ACC112 (cell line): ENCODE results near the gene TUBG1.
"Not testable (repeated sequence)": the region's sequence is repeated elsewhere in the genome, so short reads cannot be mapped to it uniquely, and the experiment has no call there.

Experiments used
- H2AFZ ChIP-seq: fragments of 200-600 bp; sonication (generic); one replicate; pipeline ENCODE4 v1.6.0; 2017; ENCODE audit warnings: antibody characterized with exemption, low read length; ENCODE audit not compliant: unreplicated experiment
- H3K27ac ChIP-seq: fragments of 200-600 bp; sonication (generic); 2 replicates; pipeline ENCODE4 v1.5.1; 2014; ENCODE audit warnings: low read depth, mild to moderate bottlenecking, antibody characterized with exemption, low read length, moderate library complexity
- H3K27me3 ChIP-seq: fragments of 200-600 bp; sonication (generic); 2 replicates; pipeline ENCODE4 v1.6.1; 2014; ENCODE audit warnings: mild to moderate bottlenecking, antibody characterized with exemption, low read length, moderate library complexity, mixed read lengths; ENCODE audit not compliant: insufficient read depth
- H3K36me3 ChIP-seq: fragments of 200-600 bp; sonication (generic); 2 replicates; pipeline ENCODE4 v1.6.1; 2016; ENCODE audit warnings: mild to moderate bottlenecking, antibody characterized with exemption, low read length, moderate library complexity, mixed read lengths; ENCODE audit not compliant: insufficient read depth
- H3K4me1 ChIP-seq: fragments of 200-600 bp; sonication (generic); one replicate; pipeline ENCODE4 v1.6.1; 2016; ENCODE audit warnings: low read length, mixed read lengths; ENCODE audit not compliant: insufficient read depth, unreplicated experiment, control insufficient read depth
- H3K4me3 ChIP-seq: fragments of 200-600 bp; sonication (generic); 2 replicates; pipeline ENCODE4 v1.5.1; 2014; ENCODE audit warnings: mild to moderate bottlenecking, low read depth, low read length
- H3K79me2 ChIP-seq: fragments of 200-600 bp; sonication (generic); one replicate; pipeline ENCODE4 v1.6.0; 2016; ENCODE audit warnings: low read length; ENCODE audit not compliant: control insufficient read depth, unreplicated experiment, insufficient read depth

The TUBG1 gene

GRCh38 chr17:42653179-42654124 is 44.0 kb downstream of the TUBG1 start:
- peaks cover 10% of the 10 kb centered on the region for H3K4me1 ChIP-seq
- H3K27me3 ChIP-seq: no peaks in the 10 kb centered on the region
- H3K36me3 ChIP-seq: no peaks in the 10 kb centered on the region
- H2AFZ ChIP-seq: peak overlapping the region; percentile 98
- peak overlapping the region; percentile 49 for H3K4me3 ChIP-seq
- peak overlapping the region; percentile 11; the same call in 1 of the 2 replicates for H3K27ac ChIP-seq
- no peaks in the 10 kb centered on the region for H3K79me2 ChIP-seq

- peaks cover 5% of the 10 kb centered on the region for H3K79me2 ChIP-seq
- H3K36me3 ChIP-seq: no peaks in the 10 kb centered on the region
- H3K4me3 ChIP-seq: peak overlapping the region; percentile 24; the same call in 1 of the 2 replicates
- no peaks in the 10 kb centered on the region for H3K27me3 ChIP-seq
- peak overlapping the region; percentile 40 for H2AFZ ChIP-seq
- H3K4me1 ChIP-seq: peaks cover 14% of the 10 kb centered on the region
- H3K27ac ChIP-seq: peak overlapping the region; percentile 57; the same call in 1 of the 2 replicates
Observed at GRCh38 chr17:42655528-42655927, 46.0 kb downstream of the TUBG1 start.

- Histone ChIP-seq H3K27ac (no peak overlapping the region), H3K36me3 (peaks cover 10% of the 10 kb centered on the region), H3K4me1 (peaks cover 24% of the 10 kb centered on the region), H2AFZ (no peak overlapping the region), H3K79me2 (peaks cover 5% of the 10 kb centered on the region), H3K4me3 (no peak overlapping the region), H3K27me3 (no peaks in the 10 kb centered on the region)
Observed at GRCh38 chr17:42657824-42658588, 48.5 kb downstream of the TUBG1 start.

- peak within 1 kb of the TSS; percentile 72 for H3K27ac ChIP-seq
- H3K4me3 ChIP-seq: peak within 1 kb of the TSS; percentile 98
- H3K79me2 ChIP-seq: peaks cover 5% of the 10 kb centered on the region
- H3K36me3 ChIP-seq: peaks cover 10% of the 10 kb centered on the region
- no peaks in the 10 kb centered on the region for H3K27me3 ChIP-seq
- H3K4me1 ChIP-seq: peaks cover 24% of the 10 kb centered on the region
- peak within 1 kb of the TSS; percentile 82 for H2AFZ ChIP-seq
Observed at GRCh38 chr17:42659079-42659931, 49.8 kb downstream of the TUBG1 start, which contains the start of gene TUBG2. Gene TUBG2 (plus strand): TSS chr17:42659284. CDS start chr17:42659504, 220 bp downstream.

GRCh38 chr17:42659932-42660274 is 50.4 kb downstream of the TUBG1 start:
- H3K27me3 ChIP-seq, H2AFZ ChIP-seq, H3K36me3 ChIP-seq, H3K79me2 ChIP-seq: not testable (repeated sequence)
- H3K4me3 ChIP-seq: peak overlapping the region; percentile 98
- peak overlapping the region; percentile 59; the same call in 1 of the 2 replicates for H3K27ac ChIP-seq
- H3K4me1 ChIP-seq: peaks cover 24% of the 10 kb centered on the region

GRCh38 chr17:42660692-42661345 is 51.3 kb downstream of the TUBG1 start:
- Histone ChIP-seq H3K79me2 (peaks cover 5% of the 10 kb centered on the region), H3K4me1 (peaks cover 17% of the 10 kb centered on the region), H2AFZ (no peak overlapping the region), H3K27me3 (no peaks in the 10 kb centered on the region), H3K4me3 (peak overlapping the region; percentile 58), H3K27ac (peak overlapping the region; percentile 59), H3K36me3 (peaks cover 10% of the 10 kb centered on the region)
